Vagina (tissue), 2 donors: ENCODE results near the gene TBX4. TPM values are rescaled to one million over a fixed set of nuclear protein-coding genes. Genes with fewer than 3 reads are reported as not detected.

Source experiments
- DNase-seq, 2 donors: peaks; one replicate each; pipeline ENCODE4 v3.0.0-alpha.2; 2017; ENCODE audit errors: extremely low spot score in 2 of 2
- H3K27ac ChIP-seq: fragments of 200-600 bp; sonication (generic); one replicate; pipeline ENCODE4 v1.5.1; 2019
- H3K27me3 ChIP-seq: fragments of 200-600 bp; sonication (generic); one replicate; pipeline ENCODE4 v1.5.1; 2019
- H3K36me3 ChIP-seq, 2 donors: fragments of 200-600 bp; sonication (generic); one replicate each; pipeline ENCODE4 v1.5.1; 2017 to 2019
- H3K4me1 ChIP-seq: fragments of 200-600 bp; sonication (generic); one replicate; pipeline ENCODE4 v1.5.1; 2019
- H3K4me3 ChIP-seq, 2 donors: fragments of 200-600 bp; sonication (generic); 1 replicate in 1 of 2; 2 replicates in 1 of 2; pipeline ENCODE4 v1.5.1; 2016 to 2019
- H3K9me3 ChIP-seq: fragments of 200-600 bp; sonication (generic); one replicate; pipeline ENCODE4 v1.5.1; 2019
- CTCF ChIP-seq, 3 experiments: fragments of 450-650 bp in 2 of 3; fragments of 200-600 bp in 1 of 3; sonication (generic) in 1 of 3; IDR thresholded peaks; one replicate each; pipeline ENCODE4 v1.5.1; 2017 to 2019; ENCODE audit warnings: antibody characterized with exemption in 3 of 3, mild to moderate bottlenecking in 2 of 3, moderate library complexity in 2 of 3
- POLR2A ChIP-seq, 2 donors: fragments of 450-650 bp; IDR thresholded peaks; one replicate each; pipeline ENCODE4 v1.6.1; 2017; ENCODE audit warnings: antibody characterized with exemption in 2 of 2, mild to moderate bottlenecking in 2 of 2, moderate library complexity in 2 of 2
- POLR2AphosphoS5 ChIP-seq, 2 donors: sonication (generic); formaldehyde crosslinking; IDR thresholded peaks; one replicate each; pipeline ENCODE4 v1.9.0; 2017; ENCODE audit warnings: antibody characterized with exemption in 2 of 2, mild to moderate bottlenecking in 2 of 2, low read depth in 1 of 2; ENCODE audit not compliant: insufficient read depth in 1 of 2
- intact Hi-C: fragments of 100-400 bp; cut with DNase I; formaldehyde crosslinking; loops from one replicate; pipeline ENCODE4 v1.15.1; 2023
- total RNA-seq: library from RNA; depleted of rRNA; stranded (reverse); fragments of >200 nt; gene quantifications from one replicate; pipeline ENCODE4 v1.2.3, GENCODE V29; 2016

The TBX4 gene
- not detected for total RNA-seq

GRCh38 chr17:61452301-61453290 is at the start of gene TBX4:
TSS of gene TBX4 (plus strand) at chr17:61452422. CDS start at chr17:61456491, 4,069 bp downstream.
- peak within 1 kb of the TSS; percentile 26 to 44 for H3K4me3 ChIP-seq
- peaks cover 25% of the 10 kb centered on the region for H3K4me1 ChIP-seq
- no peak within 1 kb of the TSS for H3K27ac ChIP-seq
- TF ChIP-seq POLR2A (IDR thresholded peaks at IDR 0.05): no peak
- TF ChIP-seq POLR2AphosphoS5 (IDR thresholded peaks at IDR 0.05; ENCODE audit: insufficient read depth in 1 of 2, low read depth in 1 of 2): no peak
- no peak for TF ChIP-seq CTCF (IDR thresholded peaks at IDR 0.05)
- intact Hi-C loops: no loop called here
- H3K36me3 ChIP-seq: no peaks in the 10 kb centered on the region
- H3K27me3 ChIP-seq: peaks cover 26% of the 10 kb centered on the region
- H3K9me3 ChIP-seq: no peaks in the 10 kb centered on the region
- no peak for DNase-seq

GRCh38 chr17:61402978-61403800 is 49.0 kb upstream of the TBX4 start:
- no peak for DNase-seq
- peak overlapping the region; percentile 83 for H3K27ac ChIP-seq
- no peaks in the 10 kb centered on the region for H3K9me3 ChIP-seq
- peaks cover 7% of the 10 kb centered on the region for H3K27me3 ChIP-seq
- peak overlapping the region; percentile 41 to 49 for H3K4me3 ChIP-seq
- H3K4me1 ChIP-seq: peaks cover 50% of the 10 kb centered on the region
- intact Hi-C loops: no loop called here
- TF ChIP-seq POLR2AphosphoS5 (IDR thresholded peaks at IDR 0.05; ENCODE audit: insufficient read depth in 1 of 2, low read depth in 1 of 2) (no peak), POLR2A (IDR thresholded peaks at IDR 0.05) (no peak), CTCF (IDR thresholded peaks at IDR 0.05) (no peak)
- no peaks in the 10 kb centered on the region for H3K36me3 ChIP-seq

GRCh38 chr17:61403801-61404662 is 48.2 kb upstream of the TBX4 start:
- H3K4me3 ChIP-seq: peak overlapping the region; percentile 41 to 49
- H3K4me1 ChIP-seq: peaks cover 52% of the 10 kb centered on the region
- H3K27ac ChIP-seq: peak overlapping the region; percentile 83
- no peaks in the 10 kb centered on the region for H3K36me3 ChIP-seq
- intact Hi-C loops: no loop called here
- no peak for DNase-seq
- H3K9me3 ChIP-seq: no peaks in the 10 kb centered on the region
- TF ChIP-seq POLR2AphosphoS5 (IDR thresholded peaks at IDR 0.05; ENCODE audit: insufficient read depth in 1 of 2, low read depth in 1 of 2) (peak in 1 of 2 donors; percentile 36), CTCF (IDR thresholded peaks at IDR 0.05) (no peak)
- peaks cover 7% of the 10 kb centered on the region for H3K27me3 ChIP-seq

GRCh38 chr17:61404663-61404912 is 47.6 kb upstream of the TBX4 start:
- H3K36me3 ChIP-seq: no peaks in the 10 kb centered on the region
- H3K4me3 ChIP-seq: peak overlapping the region; percentile 41 to 49
- peaks cover 7% of the 10 kb centered on the region for H3K27me3 ChIP-seq
- TF ChIP-seq POLR2A (IDR thresholded peaks at IDR 0.05) (no peak), POLR2AphosphoS5 (IDR thresholded peaks at IDR 0.05; ENCODE audit: insufficient read depth in 1 of 2, low read depth in 1 of 2) (no peak), CTCF (IDR thresholded peaks at IDR 0.05) (no peak)
- intact Hi-C loops: no loop called here
- no peaks in the 10 kb centered on the region for H3K9me3 ChIP-seq
- H3K4me1 ChIP-seq: peaks cover 50% of the 10 kb centered on the region
- DNase-seq: no peak
- H3K27ac ChIP-seq: peak overlapping the region; percentile 83
